K562 (cell line): Measurements from ENCODE around the gene MAPRE2. TPM values are rescaled to one million over a fixed set of nuclear protein-coding genes. Genes with fewer than 3 reads are reported as not detected.

ENCODE experiments used
- ARID2 ChIP-seq: fragments of 450-650 bp; IDR thresholded peaks from 2 replicates; pipeline ENCODE4 v1.6.1; 2017; ENCODE audit warnings: antibody characterized with exemption, mild to moderate bottlenecking
- CBFA2T3 ChIP-seq: fragments of 450-650 bp; IDR thresholded peaks from 2 replicates; pipeline ENCODE4 v1.6.1; 2017
- EP300 ChIP-seq: IDR thresholded peaks from 2 replicates; pipeline ENCODE4 v1.6.1; 2012; ENCODE audit warnings: low read length, improper control_type of control experiment
- FOXP4 ChIP-seq: sonication (generic); formaldehyde crosslinking; IDR thresholded peaks from 2 replicates; pipeline ENCODE4 v1.8.0; 2022; ENCODE audit warnings: mild to moderate bottlenecking, missing genetic modification reagents, borderline replicate concordance
- HDAC6 ChIP-seq: IDR thresholded peaks from 2 replicates; pipeline ENCODE4 v1.6.1; 2012; ENCODE audit warnings: low read depth, mild to moderate bottlenecking, control low read depth, inconsistent platforms, low read length, moderate library complexity
- KDM1A ChIP-seq, 2 experiments: fragments of 450-650 bp; IDR thresholded peaks; 2 replicates each; pipeline ENCODE4 v1.6.1; 2016; ENCODE audit warnings: mild to moderate bottlenecking in 2 of 2
- MYBL2 ChIP-seq, 2 experiments: fragments of 450-650 bp in 1 of 2; sonication (generic) in 1 of 2; formaldehyde crosslinking in 1 of 2; IDR thresholded peaks; 2 replicates each; pipeline versions ENCODE4 v1.6.1 to v1.8.1; 2017 to 2022; ENCODE audit warnings: borderline replicate concordance in 1 of 2, inconsistent platforms in 1 of 2, low read depth in 1 of 2, mild to moderate bottlenecking in 1 of 2, missing genetic modification reagents in 1 of 2, moderate library complexity in 1 of 2
- NCOA4 ChIP-seq: fragments of 450-650 bp; IDR thresholded peaks from 2 replicates; pipeline ENCODE4 v1.6.1; 2018; ENCODE audit warnings: mild to moderate bottlenecking; ENCODE audit not compliant: partially characterized antibody
- POLR2B ChIP-seq: fragments of 450-650 bp; IDR thresholded peaks from 2 replicates; pipeline ENCODE4 v1.6.1; 2018; ENCODE audit warnings: low read depth; ENCODE audit not compliant: partially characterized antibody
- RCOR1 ChIP-seq, 2 experiments: IDR thresholded peaks; 2 replicates each; pipeline ENCODE4 v1.6.1; 2012; ENCODE audit warnings: low read depth in 2 of 2, low read length in 2 of 2, borderline replicate concordance in 1 of 2, improper control_type of control experiment in 1 of 2
- RHOXF2B ChIP-seq: fragments of 250-450 bp; sonication (Bioruptor Pico); conservative IDR thresholded peaks from 2 replicates; pipeline ENCODE4 v1.5.1; 2021
- SAP30 ChIP-seq: fragments of 200-600 bp; sonication (generic); IDR thresholded peaks from 2 replicates; pipeline ENCODE4 v1.6.1; 2012; ENCODE audit warnings: borderline replicate concordance, low read depth, mild to moderate bottlenecking, moderate library complexity, low read length, control low read depth, inconsistent platforms; ENCODE audit not compliant: insufficient read depth, poor library complexity, severe bottlenecking
- TOE1 ChIP-seq, 2 experiments: fragments of 450-650 bp in 1 of 2; sonication (generic) in 1 of 2; formaldehyde crosslinking in 1 of 2; IDR thresholded peaks; 2 replicates each; pipeline versions ENCODE4 v1.7.1 to v1.8.0; 2016 to 2022; ENCODE audit warnings: borderline replicate concordance in 2 of 2, mild to moderate bottlenecking in 2 of 2, antibody characterized with exemption in 1 of 2, inconsistent platforms in 1 of 2, low read depth in 1 of 2, missing genetic modification reagents in 1 of 2, moderate library complexity in 1 of 2
- USF2 ChIP-seq: sonication (generic); formaldehyde crosslinking; IDR thresholded peaks from 2 replicates; pipeline ENCODE4 v1.5.0; 2020; ENCODE audit warnings: missing genetic modification reagents
- ZFP1 ChIP-seq: fragments of 450-650 bp; formaldehyde crosslinking; IDR thresholded peaks from 2 replicates; pipeline ENCODE4 v1.4.0; 2020; ENCODE audit warnings: mild to moderate bottlenecking, mixed read lengths
- ZNF695 ChIP-seq: fragments of 450-650 bp; formaldehyde crosslinking; IDR thresholded peaks from 2 replicates; pipeline ENCODE4 v1.4.0; 2020; ENCODE audit warnings: mild to moderate bottlenecking, moderate library complexity
- polyA plus RNA-seq, 8 experiments: library from polyadenylated mRNA; depleted of rRNA in 4 of 8; stranded (reverse) in 5 of 8; unstranded in 3 of 8; fragments of >200 nt; fragmentation: Nextera tagmentation in 2 of 8; fragmentation: Illumina TruSeq in 1 of 8; extraction: Ambion mirVana in 2 of 8; extraction: Trizol in 1 of 8; gene quantifications; 2 replicates each; pipeline versions ENCODE4 v1.2.1 to v1.2.3, GENCODE V29; 2011 to 2014; ENCODE audit warnings: inconsistent platforms in 1 of 8, missing spikeins in 1 of 8
- total RNA-seq, 7 experiments: library from RNA; depleted of rRNA in 6 of 7; stranded (reverse); fragments of >200 nt in 6 of 7; fragmentation: Illumina TruSeq in 2 of 7; extraction: Trizol in 2 of 7; gene quantifications; 2 replicates each; pipeline versions ENCODE4 v1.2.1 to v1.2.3, GENCODE V29; 2011 to 2021; ENCODE audit warnings: low replicate concordance in 1 of 7
- TF ChIP-seq, protein P1 (sequence below): fragments of 250-450 bp; sonication (Bioruptor Pico); IDR thresholded peaks from 2 replicates; pipeline ENCODE4 v1.5.0; 2021
- TF ChIP-seq, protein P2 (sequence below): IDR thresholded peaks from 2 replicates; pipeline ENCODE4 v1.6.1; 2016; ENCODE audit warnings: missing genetic modification characterization, missing compliant biosample characterization
- TF ChIP-seq, protein P3 (sequence below): sonication (generic); formaldehyde crosslinking; IDR thresholded peaks from 2 replicates; pipeline ENCODE4 v1.8.1; 2023; ENCODE audit warnings: mild to moderate bottlenecking, missing genetic modification reagents

Gene MAPRE2
- total and polyA plus RNA-seq, 9 of the 15 experiments (the other 6 are each of a cell fraction or from before 2014, with no cell fraction given), result 32.3 to 70.7 (median 40.7) TPM

GRCh38 chr18:35041815-35042387 is 688 bp downstream of the MAPRE2 start (continued):
- TF ChIP-seq FOXP4 (CRISPR knock-in tag) (no peak), ZFP1 (CRISPR knock-in tag) (no peak), USF2 (CRISPR knock-in tag) (no peak), NCOA4 (no peak), MYBL2 (IDR thresholded peaks at IDR 0.05; ENCODE audit: low read depth) (no peak), MYBL2 (CRISPR knock-in tag; IDR thresholded peaks at IDR 0.05; ENCODE audit: borderline replicate concordance) (no peak), TOE1 (IDR thresholded peaks at IDR 0.05; ENCODE audit: borderline replicate concordance) (no peak), TOE1 (CRISPR knock-in tag; IDR thresholded peaks at IDR 0.05; ENCODE audit: borderline replicate concordance, low read depth) (no peak), RHOXF2B (CRISPR knock-in tag) (no peak), RCOR1 (IDR thresholded peaks at IDR 0.05; ENCODE audit: borderline replicate concordance in 1 of 2, low read depth in 2 of 2, low read length in 2 of 2) (peak; percentile 61 to 77; a peak in 3 of 4 replicates), ZNF695 (CRISPR knock-in tag) (no peak), POLR2B (no peak), ARID2 (no peak), EP300 (no peak), KDM1A (IDR thresholded peaks at IDR 0.05) (peak; percentile 69 to 82; a peak in 3 of 4 replicates), SAP30 (peak; percentile 63), CBFA2T3 (no peak), HDAC6 (no peak)
- TF ChIP-seq, protein P1, sequence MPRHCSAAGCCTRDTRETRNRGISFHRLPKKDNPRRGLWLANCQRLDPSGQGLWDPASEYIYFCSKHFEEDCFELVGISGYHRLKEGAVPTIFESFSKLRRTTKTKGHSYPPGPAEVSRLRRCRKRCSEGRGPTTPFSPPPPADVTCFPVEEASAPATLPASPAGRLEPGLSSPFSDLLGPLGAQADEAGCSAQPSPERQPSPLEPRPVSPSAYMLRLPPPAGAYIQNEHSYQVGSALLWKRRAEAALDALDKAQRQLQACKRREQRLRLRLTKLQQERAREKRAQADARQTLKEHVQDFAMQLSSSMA, result no peak
- TF ChIP-seq, protein P2, sequence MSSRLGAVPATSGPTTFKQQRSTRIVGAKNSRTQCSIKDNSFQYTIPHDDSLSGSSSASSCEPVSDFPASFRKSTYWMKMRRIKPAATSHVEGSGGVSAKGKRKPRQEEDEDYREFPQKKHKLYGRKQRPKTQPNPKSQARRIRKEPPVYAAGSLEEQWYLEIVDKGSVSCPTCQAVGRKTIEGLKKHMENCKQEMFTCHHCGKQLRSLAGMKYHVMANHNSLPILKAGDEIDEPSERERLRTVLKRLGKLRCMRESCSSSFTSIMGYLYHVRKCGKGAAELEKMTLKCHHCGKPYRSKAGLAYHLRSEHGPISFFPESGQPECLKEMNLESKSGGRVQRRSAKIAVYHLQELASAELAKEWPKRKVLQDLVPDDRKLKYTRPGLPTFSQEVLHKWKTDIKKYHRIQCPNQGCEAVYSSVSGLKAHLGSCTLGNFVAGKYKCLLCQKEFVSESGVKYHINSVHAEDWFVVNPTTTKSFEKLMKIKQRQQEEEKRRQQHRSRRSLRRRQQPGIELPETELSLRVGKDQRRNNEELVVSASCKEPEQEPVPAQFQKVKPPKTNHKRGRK (tag), result peak; percentile 47; the same call in 1 of the 2 replicates
- TF ChIP-seq, protein P3, sequence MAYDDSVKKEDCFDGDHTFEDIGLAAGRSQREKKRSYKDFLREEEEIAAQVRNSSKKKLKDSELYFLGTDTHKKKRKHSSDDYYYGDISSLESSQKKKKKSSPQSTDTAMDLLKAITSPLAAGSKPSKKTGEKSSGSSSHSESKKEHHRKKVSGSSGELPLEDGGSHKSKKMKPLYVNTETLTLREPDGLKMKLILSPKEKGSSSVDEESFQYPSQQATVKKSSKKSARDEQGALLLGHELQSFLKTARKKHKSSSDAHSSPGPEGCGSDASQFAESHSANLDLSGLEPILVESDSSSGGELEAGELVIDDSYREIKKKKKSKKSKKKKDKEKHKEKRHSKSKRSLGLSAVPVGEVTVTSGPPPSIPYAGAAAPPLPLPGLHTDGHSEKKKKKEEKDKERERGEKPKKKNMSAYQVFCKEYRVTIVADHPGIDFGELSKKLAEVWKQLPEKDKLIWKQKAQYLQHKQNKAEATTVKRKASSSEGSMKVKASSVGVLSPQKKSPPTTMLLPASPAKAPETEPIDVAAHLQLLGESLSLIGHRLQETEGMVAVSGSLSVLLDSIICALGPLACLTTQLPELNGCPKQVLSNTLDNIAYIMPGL (CRISPR knock-in tag), result 0 out of 2 replicates have a peak, but pooled peaks have one; percentile 3
